K562 (cell line): Measurements from ENCODE around the gene ZFAND6. TPM values are rescaled to one million over a fixed set of nuclear protein-coding genes. Genes with fewer than 3 reads are reported as not detected.

Source experiments
- ATF6 ChIP-seq: sonication (generic); formaldehyde crosslinking; IDR thresholded peaks from 2 replicates; pipeline ENCODE4 v1.4.0; 2020; ENCODE audit warnings: mild to moderate bottlenecking, missing genetic modification reagents
- POLR2B ChIP-seq: fragments of 450-650 bp; IDR thresholded peaks from 2 replicates; pipeline ENCODE4 v1.6.1; 2018; ENCODE audit warnings: low read depth; ENCODE audit not compliant: partially characterized antibody
- SMAD3 ChIP-seq: fragments of 450-650 bp; formaldehyde crosslinking; conservative IDR thresholded peaks from 2 replicates; pipeline ENCODE4 v1.4.0; 2020; ENCODE audit warnings: mild to moderate bottlenecking
- SMAD4 ChIP-seq: fragments of 250-450 bp; sonication (Bioruptor Pico); conservative IDR thresholded peaks from 2 replicates; pipeline ENCODE4 v1.8.0; 2021; ENCODE audit warnings: inconsistent platforms, mild to moderate bottlenecking, moderate library complexity
- SMARCB1 ChIP-seq: IDR thresholded peaks from 2 replicates; pipeline ENCODE4 v1.6.1; 2011; ENCODE audit warnings: improper control_type of control experiment, low read depth; ENCODE audit not compliant: insufficient read length
- UBTF ChIP-seq, 2 experiments: IDR thresholded peaks; 2 replicates each; pipeline ENCODE4 v1.6.1; 2012; ENCODE audit warnings: improper control_type of control experiment in 2 of 2, low read depth in 2 of 2, low read length in 2 of 2, borderline replicate concordance in 1 of 2
- ZFX ChIP-seq: sonication (generic); formaldehyde crosslinking; IDR thresholded peaks from 2 replicates; pipeline ENCODE4 v1.8.0; 2022; ENCODE audit warnings: mild to moderate bottlenecking, missing genetic modification reagents, moderate library complexity
- ZNF121 ChIP-seq: sonication (generic); formaldehyde crosslinking; conservative IDR thresholded peaks from 2 replicates; pipeline ENCODE4 v1.8.0; 2022; ENCODE audit warnings: missing genetic modification reagents
- polyA plus RNA-seq, 8 experiments: library from polyadenylated mRNA; depleted of rRNA in 4 of 8; stranded (reverse) in 5 of 8; unstranded in 3 of 8; fragments of >200 nt; fragmentation: Nextera tagmentation in 2 of 8; fragmentation: Illumina TruSeq in 1 of 8; extraction: Ambion mirVana in 2 of 8; extraction: Trizol in 1 of 8; gene quantifications; 2 replicates each; pipeline versions ENCODE4 v1.2.1 to v1.2.3, GENCODE V29; 2011 to 2014; ENCODE audit warnings: inconsistent platforms in 1 of 8, missing spikeins in 1 of 8
- total RNA-seq, 7 experiments: library from RNA; depleted of rRNA in 6 of 7; stranded (reverse); fragments of >200 nt in 6 of 7; fragmentation: Illumina TruSeq in 2 of 7; extraction: Trizol in 2 of 7; gene quantifications; 2 replicates each; pipeline versions ENCODE4 v1.2.1 to v1.2.3, GENCODE V29; 2011 to 2021; ENCODE audit warnings: low replicate concordance in 1 of 7

ZFAND6 gene
- total and polyA plus RNA-seq, 9 of the 15 experiments (the other 6 are each of a cell fraction or from before 2014, with no cell fraction given), result 53.9 to 206 (median 88.9) TPM

GRCh38 chr15:80160570-80161156, 101.2 kb downstream of the ZFAND6 start (continued):
- TF ChIP-seq ZNF121 (CRISPR knock-in tag) (no peak), SMAD3 (CRISPR knock-in tag) (peak; percentile 89), UBTF (IDR thresholded peaks at IDR 0.05; ENCODE audit: borderline replicate concordance in 1 of 2, low read depth in 2 of 2, low read length in 2 of 2) (no peak), ZFX (CRISPR knock-in tag) (peak; percentile 53; the same call in 1 of the 2 replicates), POLR2B (peak; percentile 17), ATF6 (CRISPR knock-in tag) (0 out of 2 replicates have a peak, but pooled peaks have one; percentile 61), SMARCB1 (no peak), SMAD4 (CRISPR knock-in tag) (peak; percentile 93)
